ENCODE measurements around the gene CKAP5.

Gene CKAP5

GRCh38 chr11:46696212-46696558, 149.9 kb downstream of the CKAP5 start:
- no peak for ATAC-seq
- TF ChIP-seq BACH2 (CRISPR knock-in tag; IDR thresholded peaks at IDR 0.05; ENCODE audit: borderline replicate concordance) = no peak
- no peak for TF ChIP-seq ZC3H10 (CRISPR knock-in tag; IDR thresholded peaks at IDR 0.05)
- TF ChIP-seq ZFP30 (CRISPR knock-in tag; IDR thresholded peaks at IDR 0.05) = no peak
- no peak for TF ChIP-seq ESRRG (CRISPR knock-in tag; IDR thresholded peaks at IDR 0.05)
- no peak for TF ChIP-seq ZFP3 (CRISPR knock-in tag; IDR thresholded peaks at IDR 0.05)
- no peak for TF ChIP-seq OSR1 (CRISPR knock-in tag; IDR thresholded peaks at IDR 0.05)
- no peak for TF ChIP-seq TSHZ2 (CRISPR knock-in tag; IDR thresholded peaks at IDR 0.05)
- TF ChIP-seq TCF4 (CRISPR knock-in tag; IDR thresholded peaks at IDR 0.05; ENCODE audit: borderline replicate concordance) = no peak
- TF ChIP-seq SNAI2 (CRISPR knock-in tag; IDR thresholded peaks at IDR 0.05) = no peak
- TF ChIP-seq PPARA (CRISPR knock-in tag; IDR thresholded peaks at IDR 0.05; ENCODE audit: borderline replicate concordance) = no peak
- no peak for TF ChIP-seq GLIS3 (CRISPR knock-in tag; IDR thresholded peaks at IDR 0.05)
- TF ChIP-seq, protein P1, sequence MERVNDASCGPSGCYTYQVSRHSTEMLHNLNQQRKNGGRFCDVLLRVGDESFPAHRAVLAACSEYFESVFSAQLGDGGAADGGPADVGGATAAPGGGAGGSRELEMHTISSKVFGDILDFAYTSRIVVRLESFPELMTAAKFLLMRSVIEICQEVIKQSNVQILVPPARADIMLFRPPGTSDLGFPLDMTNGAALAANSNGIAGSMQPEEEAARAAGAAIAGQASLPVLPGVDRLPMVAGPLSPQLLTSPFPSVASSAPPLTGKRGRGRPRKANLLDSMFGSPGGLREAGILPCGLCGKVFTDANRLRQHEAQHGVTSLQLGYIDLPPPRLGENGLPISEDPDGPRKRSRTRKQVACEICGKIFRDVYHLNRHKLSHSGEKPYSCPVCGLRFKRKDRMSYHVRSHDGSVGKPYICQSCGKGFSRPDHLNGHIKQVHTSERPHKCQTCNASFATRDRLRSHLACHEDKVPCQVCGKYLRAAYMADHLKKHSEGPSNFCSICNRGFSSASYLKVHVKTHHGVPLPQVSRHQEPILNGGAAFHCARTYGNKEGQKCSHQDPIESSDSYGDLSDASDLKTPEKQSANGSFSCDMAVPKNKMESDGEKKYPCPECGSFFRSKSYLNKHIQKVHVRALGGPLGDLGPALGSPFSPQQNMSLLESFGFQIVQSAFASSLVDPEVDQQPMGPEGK (CRISPR knock-in tag; IDR thresholded peaks at IDR 0.05; ENCODE audit: borderline replicate concordance) = no peak
- no peak for TF ChIP-seq ZNF70 (CRISPR knock-in tag; IDR thresholded peaks at IDR 0.05)
- no peak for TF ChIP-seq CSDC2 (CRISPR knock-in tag; IDR thresholded peaks at IDR 0.05)
- no peak for TF ChIP-seq CSRNP3 (CRISPR knock-in tag; IDR thresholded peaks at IDR 0.05)
- no peak for TF ChIP-seq RARB (CRISPR knock-in tag; IDR thresholded peaks at IDR 0.05)
- TF ChIP-seq ZNF8 (CRISPR knock-in tag; IDR thresholded peaks at IDR 0.05) = no peak
- TF ChIP-seq, protein P2, sequence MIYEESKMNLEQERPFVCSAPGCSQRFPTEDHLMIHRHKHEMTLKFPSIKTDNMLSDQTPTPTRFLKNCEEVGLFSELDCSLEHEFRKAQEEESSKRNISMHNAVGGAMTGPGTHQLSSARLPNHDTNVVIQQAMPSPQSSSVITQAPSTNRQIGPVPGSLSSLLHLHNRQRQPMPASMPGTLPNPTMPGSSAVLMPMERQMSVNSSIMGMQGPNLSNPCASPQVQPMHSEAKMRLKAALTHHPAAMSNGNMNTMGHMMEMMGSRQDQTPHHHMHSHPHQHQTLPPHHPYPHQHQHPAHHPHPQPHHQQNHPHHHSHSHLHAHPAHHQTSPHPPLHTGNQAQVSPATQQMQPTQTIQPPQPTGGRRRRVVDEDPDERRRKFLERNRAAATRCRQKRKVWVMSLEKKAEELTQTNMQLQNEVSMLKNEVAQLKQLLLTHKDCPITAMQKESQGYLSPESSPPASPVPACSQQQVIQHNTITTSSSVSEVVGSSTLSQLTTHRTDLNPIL (CRISPR knock-in tag; IDR thresholded peaks at IDR 0.05; ENCODE audit: low read depth) = no peak
- TF ChIP-seq, protein P3, sequence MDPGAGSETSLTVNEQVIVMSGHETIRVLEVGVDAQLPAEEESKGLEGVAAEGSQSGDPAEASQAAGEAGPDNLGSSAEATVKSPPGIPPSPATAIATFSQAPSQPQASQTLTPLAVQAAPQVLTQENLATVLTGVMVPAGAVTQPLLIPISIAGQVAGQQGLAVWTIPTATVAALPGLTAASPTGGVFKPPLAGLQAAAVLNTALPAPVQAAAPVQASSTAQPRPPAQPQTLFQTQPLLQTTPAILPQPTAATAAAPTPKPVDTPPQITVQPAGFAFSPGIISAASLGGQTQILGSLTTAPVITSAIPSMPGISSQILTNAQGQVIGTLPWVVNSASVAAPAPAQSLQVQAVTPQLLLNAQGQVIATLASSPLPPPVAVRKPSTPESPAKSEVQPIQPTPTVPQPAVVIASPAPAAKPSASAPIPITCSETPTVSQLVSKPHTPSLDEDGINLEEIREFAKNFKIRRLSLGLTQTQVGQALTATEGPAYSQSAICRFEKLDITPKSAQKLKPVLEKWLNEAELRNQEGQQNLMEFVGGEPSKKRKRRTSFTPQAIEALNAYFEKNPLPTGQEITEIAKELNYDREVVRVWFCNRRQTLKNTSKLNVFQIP (CRISPR knock-in tag; IDR thresholded peaks at IDR 0.05; ENCODE audit: borderline replicate concordance, low read depth) = no peak

DNA sequence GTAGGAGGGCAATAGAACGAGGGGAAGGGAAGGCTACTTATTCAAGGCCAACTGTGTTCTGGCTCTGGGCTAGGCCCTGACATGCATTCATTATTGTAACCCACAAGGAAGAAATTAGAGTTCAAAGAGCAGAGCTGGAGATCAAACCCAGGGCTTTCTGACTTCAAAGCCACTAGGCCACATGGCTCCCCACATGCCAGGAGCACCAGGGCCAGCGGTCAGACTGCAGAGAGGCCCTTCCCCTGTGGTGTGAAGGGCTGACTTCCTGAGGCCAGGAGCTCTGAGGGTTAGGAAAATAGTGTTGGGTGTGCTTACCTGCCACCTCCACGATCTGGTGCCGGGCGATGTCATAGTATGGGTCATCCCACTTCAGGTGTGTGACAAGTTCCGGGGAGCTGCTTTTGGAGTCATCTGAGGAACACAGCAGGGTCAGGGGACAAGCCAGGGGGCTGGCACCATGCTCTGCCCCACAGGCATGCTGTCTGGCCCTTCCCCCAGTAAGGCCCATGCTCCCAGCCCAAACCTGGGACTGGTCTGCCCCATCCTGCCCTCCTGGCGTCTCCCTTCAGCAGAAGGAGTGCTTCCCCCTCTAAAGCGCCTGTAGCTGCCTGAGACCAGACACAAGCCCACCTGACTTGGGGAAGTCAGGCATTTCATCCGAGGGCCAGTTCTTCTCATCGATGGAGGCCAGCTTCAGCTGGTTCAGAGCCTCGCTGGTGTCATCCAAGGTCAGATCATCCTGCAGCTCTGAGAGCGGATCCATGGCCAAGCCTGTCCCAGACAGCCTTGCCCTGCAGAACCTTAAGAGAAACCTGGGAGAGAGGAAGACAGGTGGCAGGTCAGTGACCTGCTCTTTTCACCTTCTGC, 150.5 kb downstream of the CKAP5 start:
- no peak for ATAC-seq
- TF ChIP-seq ZFP30 (CRISPR knock-in tag; IDR thresholded peaks at IDR 0.05) = no peak

- ATAC-seq = no peak
- TF ChIP-seq GLIS3 (CRISPR knock-in tag; IDR thresholded peaks at IDR 0.05) (no peak), CSRNP3 (CRISPR knock-in tag; IDR thresholded peaks at IDR 0.05) (no peak), ZNF8 (CRISPR knock-in tag; IDR thresholded peaks at IDR 0.05) (no peak), TSHZ2 (CRISPR knock-in tag; IDR thresholded peaks at IDR 0.05) (no peak), BACH2 (CRISPR knock-in tag; IDR thresholded peaks at IDR 0.05; ENCODE audit: borderline replicate concordance) (no peak), ZFP3 (CRISPR knock-in tag; IDR thresholded peaks at IDR 0.05) (no peak), ISL1 (CRISPR knock-in tag; IDR thresholded peaks at IDR 0.05) (no peak)
- TF ChIP-seq, protein P2 (CRISPR knock-in tag; IDR thresholded peaks at IDR 0.05; ENCODE audit: low read depth) = no peak
These were observed 151.5 kb downstream of the CKAP5 start for GRCh38 chr11:46694607-46695006.
